Fibroblast of peridontal ligament (primary cell): ENCODE results near the gene SLC15A5.
A peak's percentile ranks its signal among the peaks of the same experiment; 100 is the strongest.

Source experiments
- DNase-seq: peaks from one replicate; pipeline ENCODE4 v3.0.0-alpha.2; 2010; ENCODE audit errors: extremely low read depth

The SLC15A5 gene

GRCh38 chr12:16277585-16277984, at the start of gene SLC15A5:
Gene SLC15A5, minus strand, starts transcription at chr12:16277685. Its CDS starts 0 bp downstream, at chr12:16277685.
- DNase-seq = no peak

- no peak for DNase-seq
Measured at GRCh38 chr12:16325426-16325825, 47.9 kb upstream of the SLC15A5 start.

GRCh38 chr12:16324772-16325171, 47.3 kb upstream of the SLC15A5 start:
- DNase-seq = no peak

- DNase-seq = no peak
Measured at GRCh38 chr12:16324272-16324671, 46.8 kb upstream of the SLC15A5 start.

GRCh38 chr12:16323638-16324037, 46.2 kb upstream of the SLC15A5 start:
- DNase-seq = no peak

- peak; percentile 49 for DNase-seq
Measured at GRCh38 chr12:16323010-16323409, 45.5 kb upstream of the SLC15A5 start.

GRCh38 chr12:16310934-16311333, 33.4 kb upstream of the SLC15A5 start:
- DNase-seq = no peak

GRCh38 chr12:16307856-16308475, 30.5 kb upstream of the SLC15A5 start:
- DNase-seq = no peak

- no peak for DNase-seq
Measured at GRCh38 chr12:16303939-16304338, 26.5 kb upstream of the SLC15A5 start.

- DNase-seq = peak; percentile 8
Measured at GRCh38 chr12:16300736-16301135, 23.3 kb upstream of the SLC15A5 start.

- no peak for DNase-seq
Measured at GRCh38 chr12:16300122-16300521, 22.6 kb upstream of the SLC15A5 start.

- DNase-seq = no peak
Measured at GRCh38 chr12:16299403-16299802, 21.9 kb upstream of the SLC15A5 start.

- no peak for DNase-seq
Measured at GRCh38 chr12:16297521-16297920, 20.0 kb upstream of the SLC15A5 start.

GRCh38 chr12:16294376-16294956, 17.0 kb upstream of the SLC15A5 start:
- no peak for DNase-seq

- no peak for DNase-seq
Measured at GRCh38 chr12:16291032-16291431, 13.5 kb upstream of the SLC15A5 start.

GRCh38 chr12:16285586-16285985, 8.1 kb upstream of the SLC15A5 start:
- no peak for DNase-seq

GRCh38 chr12:16282978-16283377, 5.5 kb upstream of the SLC15A5 start:
- no peak for DNase-seq

- DNase-seq = no peak
Measured at GRCh38 chr12:16282081-16282480, 4.6 kb upstream of the SLC15A5 start.

- DNase-seq = no peak
Measured at GRCh38 chr12:16281157-16281556, 3.7 kb upstream of the SLC15A5 start.

- DNase-seq = no peak
Measured at GRCh38 chr12:16272222-16272621, 5.3 kb downstream of the SLC15A5 start.

GRCh38 chr12:16271062-16271461, 6.4 kb downstream of the SLC15A5 start:
- DNase-seq = no peak

- no peak for DNase-seq
Measured at GRCh38 chr12:16269946-16270345, 7.5 kb downstream of the SLC15A5 start.

GRCh38 chr12:16266085-16266484, 11.4 kb downstream of the SLC15A5 start:
- no peak for DNase-seq

- DNase-seq = no peak
Measured at GRCh38 chr12:16261944-16262475, 15.5 kb downstream of the SLC15A5 start.
